Uterus (tissue), 4 donors: Measurements from ENCODE around the gene ALG6. TPM values are rescaled to one million over a fixed set of nuclear protein-coding genes. Genes with fewer than 3 reads are reported as not detected.
A peak's percentile ranks its signal among the peaks of the same experiment; 100 is the strongest.

Experiments
- DNase-seq, 2 donors: peaks; one replicate each; pipeline ENCODE4 v3.0.0-alpha.2; 2019 to 2020
- H3K27ac ChIP-seq, 2 donors: fragments of 200-600 bp; sonication (generic); 1 replicate in 1 of 2; 2 replicates in 1 of 2; pipeline ENCODE4 v1.5.1; 2016 to 2018
- H3K27me3 ChIP-seq, 2 donors: fragments of 200-600 bp; sonication (generic); one replicate each; pipeline ENCODE4 v1.5.1; 2018 to 2019; ENCODE audit warnings: control low read depth in 1 of 2
- H3K36me3 ChIP-seq, 2 donors: fragments of 200-600 bp; sonication (generic); one replicate each; pipeline ENCODE4 v1.5.1; 2019; ENCODE audit warnings: control low read depth in 1 of 2
- H3K4me1 ChIP-seq, 2 donors: fragments of 200-600 bp; sonication (generic); one replicate each; pipeline ENCODE4 v1.5.1; 2018 to 2019; ENCODE audit warnings: control low read depth in 1 of 2
- H3K4me3 ChIP-seq, 2 donors: fragments of 200-600 bp; sonication (generic); 1 replicate in 1 of 2; 2 replicates in 1 of 2; pipeline ENCODE4 v1.5.1; 2018 to 2019; ENCODE audit warnings: mild to moderate bottlenecking in 1 of 2
- H3K9me3 ChIP-seq, 2 donors: fragments of 200-600 bp; sonication (generic); one replicate each; pipeline ENCODE4 v1.5.1; 2019; ENCODE audit warnings: control low read depth in 1 of 2
- CTCF ChIP-seq, 4 experiments: fragments of 200-600 bp in 2 of 4; fragments of 450-650 bp in 2 of 4; sonication (generic) in 2 of 4; IDR thresholded peaks; one replicate each; pipeline ENCODE4 v1.5.1; 2016 to 2019; ENCODE audit warnings: antibody characterized with exemption in 4 of 4, mild to moderate bottlenecking in 2 of 4, moderate library complexity in 1 of 4
- POLR2A ChIP-seq, 2 donors: fragments of 450-650 bp; IDR thresholded peaks; one replicate each; pipeline ENCODE4 v1.6.1; 2016; ENCODE audit warnings: antibody characterized with exemption in 2 of 2, mild to moderate bottlenecking in 1 of 2, moderate library complexity in 1 of 2
- intact Hi-C: fragments of 100-400 bp; cut with DNase I; formaldehyde crosslinking; loops from one replicate; pipeline ENCODE4 v1.15.1; 2023; ENCODE audit warnings: low total_unique reads
- total RNA-seq, 4 donors: library from RNA; depleted of rRNA in 3 of 4; stranded (reverse); fragments of >200 nt in 3 of 4; gene quantifications; one replicate each; pipeline versions ENCODE4 v1.1.0 to v1.2.4, GENCODE V29; 2014 to 2023
- donor health status: DM: yes; HTN: yes; CAD: no.

ALG6 gene
- total RNA-seq, 4 donors from 2014 or later, result 3.8 to 23.6 (median 15.2) TPM

- Histone ChIP-seq H3K27ac (no peak overlapping the region), H3K4me1 (peaks cover 0 to 23% of the 10 kb centered on the region in 2 donors), H3K27me3 (peaks cover 56 to 74% of the 10 kb centered on the region in 2 donors), H3K36me3 (no peaks in the 10 kb centered on the region), H3K9me3 (no peaks in the 10 kb centered on the region), H3K4me3 (no peak overlapping the region)
- TF ChIP-seq POLR2A (IDR thresholded peaks at IDR 0.05) (no peak), CTCF (IDR thresholded peaks at IDR 0.05) (no peak)
- intact Hi-C loops, result no loop called here
- no peak for DNase-seq
These were observed 47.3 kb upstream of the ALG6 start for GRCh38 chr1:63320022-63320721.

- no peak for DNase-seq
- Histone ChIP-seq H3K27ac (no peak overlapping the region), H3K4me3 (no peak overlapping the region), H3K4me1 (peaks cover 0 to 23% of the 10 kb centered on the region in 2 donors), H3K36me3 (no peaks in the 10 kb centered on the region), H3K9me3 (no peaks in the 10 kb centered on the region), H3K27me3 (peaks cover 63 to 81% of the 10 kb centered on the region in 2 donors)
- intact Hi-C loops, result no loop called here
- no peak for TF ChIP-seq CTCF (IDR thresholded peaks at IDR 0.05)
- no peak for TF ChIP-seq POLR2A (IDR thresholded peaks at IDR 0.05)
These were observed 46.2 kb upstream of the ALG6 start for GRCh38 chr1:63321066-63321784.

- H3K27me3 ChIP-seq, result peaks cover 61 to 81% of the 10 kb centered on the region in 2 donors
- DNase-seq, result no peak
- intact Hi-C loops, result no loop called here
- peaks cover 0 to 23% of the 10 kb centered on the region in 2 donors for H3K4me1 ChIP-seq
- no peaks in the 10 kb centered on the region for H3K36me3 ChIP-seq
- no peak overlapping the region for H3K27ac ChIP-seq
- H3K4me3 ChIP-seq, result peak overlapping the region in 1 of 2 donors; percentile 37
- TF ChIP-seq CTCF (IDR thresholded peaks at IDR 0.05), result no peak
- TF ChIP-seq POLR2A (IDR thresholded peaks at IDR 0.05), result no peak
- no peaks in the 10 kb centered on the region for H3K9me3 ChIP-seq
These were observed 45.7 kb upstream of the ALG6 start for GRCh38 chr1:63321785-63322113.

- no peak within 1 kb of the TSS for H3K27ac ChIP-seq
- H3K27me3 ChIP-seq, result peaks cover 57 to 83% of the 10 kb centered on the region in 2 donors
- H3K4me3 ChIP-seq, result peak within 1 kb of the TSS; percentile 19 to 37
- peaks cover 0 to 23% of the 10 kb centered on the region in 2 donors for H3K4me1 ChIP-seq
- no peaks in the 10 kb centered on the region for H3K9me3 ChIP-seq
- intact Hi-C loops, result no loop called here
- no peaks in the 10 kb centered on the region for H3K36me3 ChIP-seq
- DNase-seq, result peak; percentile 26 to 33
- TF ChIP-seq POLR2A (IDR thresholded peaks at IDR 0.05), result no peak
- TF ChIP-seq CTCF (IDR thresholded peaks at IDR 0.05), result no peak
These were observed 45.1 kb upstream of the ALG6 start, which contains the start of gene FOXD3 for GRCh38 chr1:63322114-63322943. Gene FOXD3 (plus strand): TSS chr1:63322567. CDS start chr1:63323059, 492 bp downstream.
